Measurements from ENCODE around the gene RFT1.

RFT1 gene

GRCh38 chr3:53130179-53131061 is at the start of gene RFT1:
TSS of gene RFT1 (minus strand) at chr3:53130435. CDS start at chr3:53130400, 35 bp downstream.
- peak; percentile 96 for DNase-seq

- no peak for DNase-seq
Observed at GRCh38 chr3:53179580-53179979, 49.3 kb upstream of the RFT1 start.

GRCh38 chr3:53178246-53178645 is 48.0 kb upstream of the RFT1 start:
- DNase-seq: no peak

GRCh38 chr3:53175613-53176540 is 45.6 kb upstream of the RFT1 start:
- DNase-seq: no peak

- DNase-seq: no peak
Observed at GRCh38 chr3:53174346-53175250, 44.4 kb upstream of the RFT1 start.

DNA sequence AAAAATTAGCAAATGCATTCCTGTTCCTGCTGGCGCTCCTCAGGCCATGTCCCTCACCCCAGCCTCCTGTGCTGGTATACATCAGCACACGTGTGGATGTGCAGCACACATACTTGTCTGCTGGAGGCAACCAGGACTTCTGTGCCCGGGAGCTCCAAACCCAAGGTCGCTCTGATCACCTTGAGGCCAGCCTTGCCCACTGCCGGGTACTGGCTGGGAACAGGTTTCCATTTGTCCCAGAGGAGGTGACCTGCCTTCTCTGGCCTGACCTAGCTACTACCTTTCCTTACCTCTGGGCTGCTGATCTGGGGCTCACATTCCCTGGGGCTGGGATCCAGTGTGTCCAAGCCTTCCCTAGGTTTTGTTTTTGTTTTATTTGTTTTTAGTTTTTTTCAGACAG is 42.9 kb upstream of the RFT1 start:
- no peak for DNase-seq

GRCh38 chr3:53171827-53172505 is 41.7 kb upstream of the RFT1 start:
- DNase-seq: no peak

- no peak for DNase-seq
Observed at GRCh38 chr3:53171064-53171418, 40.8 kb upstream of the RFT1 start.

DNA sequence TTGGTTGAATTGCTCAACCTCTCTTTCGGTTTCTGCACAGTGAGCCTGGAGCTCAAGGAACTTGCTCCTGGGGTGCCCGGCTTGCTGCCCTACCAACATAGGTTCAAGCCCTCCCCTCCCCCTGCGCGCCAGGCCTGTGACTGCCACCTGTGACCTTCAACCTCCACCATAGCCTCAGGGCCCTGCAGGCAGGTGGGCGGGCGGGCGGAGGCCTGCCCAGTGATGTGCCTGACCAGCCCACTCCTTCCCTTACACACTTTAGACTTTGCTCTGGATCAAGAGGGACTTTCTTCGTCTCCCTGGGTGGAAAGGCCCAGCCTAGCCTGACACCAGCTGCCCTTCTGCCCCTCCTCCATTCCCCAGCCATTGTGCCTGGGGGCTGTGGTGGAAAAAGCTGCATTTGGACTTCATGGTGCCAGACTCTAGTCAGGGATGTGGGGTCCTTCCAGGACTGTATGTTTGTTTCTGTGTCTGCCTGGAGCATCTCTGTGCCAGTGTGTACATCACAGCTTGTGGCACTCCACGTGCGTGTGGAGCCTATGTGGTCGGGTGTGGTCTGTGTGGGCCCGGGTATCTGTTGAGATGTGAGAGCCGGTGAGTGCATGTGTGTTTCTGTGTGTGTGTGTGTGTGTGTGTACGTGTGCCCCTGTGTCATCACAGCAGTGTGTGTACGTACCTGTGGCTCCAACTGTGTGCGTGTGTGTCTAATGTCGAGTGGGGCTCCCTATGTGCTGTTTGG is 40.3 kb upstream of the RFT1 start:
- DNase-seq: no peak

DNA sequence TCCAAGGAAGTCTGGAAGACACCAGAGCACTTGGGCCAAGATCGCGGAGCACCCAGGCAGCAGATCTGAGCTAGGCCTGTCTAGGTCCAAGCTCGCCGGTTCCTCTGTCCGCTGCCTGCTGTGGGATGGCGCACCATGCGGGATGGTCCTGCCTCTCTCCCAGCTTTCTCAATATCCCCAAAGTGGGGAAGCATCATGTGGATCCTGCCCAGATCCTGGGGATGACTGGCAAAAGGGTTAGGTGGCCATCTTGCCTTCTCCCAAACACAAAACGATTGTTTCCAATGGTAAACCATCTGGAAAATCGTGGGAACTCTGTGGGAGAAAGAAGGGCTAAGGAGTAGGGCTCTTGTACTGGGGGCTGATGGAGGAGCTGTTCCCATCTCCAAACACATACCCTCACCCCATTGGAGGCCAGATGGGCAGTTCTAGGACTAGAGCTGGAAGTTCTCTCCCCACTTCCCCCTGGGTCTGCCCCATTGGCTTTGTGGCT is 39.6 kb upstream of the RFT1 start:
- DNase-seq: no peak

DNA sequence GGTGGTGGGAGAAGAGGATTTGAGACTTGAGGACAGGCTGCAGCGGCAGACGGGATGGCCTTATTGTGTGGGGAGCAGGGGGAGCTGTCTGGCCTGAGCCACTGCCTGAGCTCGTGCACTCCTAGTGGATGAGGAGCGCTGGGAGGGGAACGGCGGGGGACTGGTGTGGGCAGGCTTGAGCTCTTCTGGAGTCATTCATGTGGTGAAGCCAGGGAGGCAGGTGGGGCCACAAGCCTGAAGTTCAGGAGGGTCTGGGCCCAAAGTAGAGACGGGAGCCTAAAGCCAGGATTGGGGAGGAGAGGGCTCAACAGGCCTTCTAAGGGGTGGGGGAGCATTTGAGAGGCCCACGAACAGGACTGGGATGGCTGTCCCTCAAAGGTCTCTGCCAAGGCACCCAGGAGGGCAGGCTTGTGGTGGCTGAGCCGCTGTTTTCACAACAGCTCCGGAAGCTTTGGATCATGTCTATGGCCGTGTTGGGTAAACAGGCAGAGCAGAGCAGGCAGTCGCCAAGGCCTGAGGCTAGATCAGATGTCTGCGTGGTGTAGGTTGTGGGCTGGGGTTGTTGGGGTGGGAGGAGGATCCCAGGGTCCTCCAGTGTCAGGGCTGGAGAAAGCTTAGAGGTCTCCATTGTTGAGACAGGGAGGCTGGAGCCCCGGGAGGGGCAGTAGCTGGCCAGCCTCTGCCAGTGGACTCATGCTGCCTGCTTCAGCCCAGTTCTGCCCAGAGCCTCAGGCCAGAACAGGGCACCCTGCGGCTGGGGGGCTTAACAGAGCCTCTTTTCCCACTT is 39.0 kb upstream of the RFT1 start:
- no peak for DNase-seq

- no peak for DNase-seq
Observed at GRCh38 chr3:53168175-53168923, 38.1 kb upstream of the RFT1 start.

DNA sequence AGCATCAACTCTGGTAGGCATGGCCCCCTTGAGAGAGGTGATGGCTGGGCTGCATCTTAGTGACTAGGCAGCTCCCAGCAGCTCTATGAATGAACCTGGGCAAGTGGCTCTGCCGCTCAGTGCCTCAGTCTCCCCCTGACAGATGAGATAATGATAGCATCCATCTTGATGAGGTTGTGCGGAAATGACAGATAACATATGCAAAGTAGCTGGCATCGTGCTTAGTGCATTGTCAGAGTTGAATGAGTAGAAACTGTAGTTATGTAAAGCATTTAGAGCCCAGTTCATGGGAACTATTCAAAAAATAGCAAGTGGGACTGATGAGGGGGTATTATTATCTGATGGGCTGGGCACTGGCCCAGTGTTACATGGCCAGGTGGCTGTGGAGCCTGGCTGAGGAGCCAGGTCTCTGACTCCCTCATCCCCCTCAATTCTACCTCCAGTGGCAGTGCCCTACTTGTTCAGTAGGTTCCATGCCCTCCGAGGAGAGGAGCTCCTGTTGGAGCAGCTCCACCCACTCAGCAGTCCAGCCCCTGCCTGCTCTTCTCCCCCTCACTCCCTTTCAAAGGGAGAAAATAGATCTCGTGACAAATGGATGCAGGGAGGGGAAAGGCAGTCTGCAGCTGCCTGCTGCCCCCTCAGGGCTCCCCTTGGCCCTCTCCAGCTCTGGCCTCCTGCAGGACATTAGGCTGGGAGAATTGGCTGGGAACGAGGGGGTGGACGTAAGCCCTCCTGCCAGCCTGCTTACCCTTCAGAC is 37.4 kb upstream of the RFT1 start:
- no peak for DNase-seq

GRCh38 chr3:53166781-53167291 is 36.6 kb upstream of the RFT1 start:
- DNase-seq: peak; percentile 84

- DNase-seq: no peak
Observed at GRCh38 chr3:53166206-53166605, 36.0 kb upstream of the RFT1 start.

DNA sequence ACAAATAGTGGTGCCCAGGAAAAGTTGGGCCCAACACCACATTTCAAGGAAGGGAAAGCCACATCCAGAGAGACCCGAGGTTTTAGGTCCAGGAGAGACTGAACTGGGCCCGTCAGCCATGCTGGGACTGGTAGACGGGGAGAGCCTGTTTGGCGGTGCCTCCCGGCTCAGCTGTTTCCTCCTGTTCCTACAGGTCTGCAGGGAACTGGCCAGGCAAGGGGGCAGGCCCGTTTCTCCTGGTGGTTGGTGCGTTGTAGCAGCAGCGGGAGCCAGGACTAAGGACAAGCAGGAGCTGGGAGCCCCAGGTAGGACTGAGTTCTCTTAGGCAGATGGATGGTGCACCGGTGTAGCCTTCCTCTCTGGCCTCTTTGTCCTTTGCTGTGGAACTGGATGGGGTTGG is 34.7 kb upstream of the RFT1 start:
- DNase-seq: no peak

DNA sequence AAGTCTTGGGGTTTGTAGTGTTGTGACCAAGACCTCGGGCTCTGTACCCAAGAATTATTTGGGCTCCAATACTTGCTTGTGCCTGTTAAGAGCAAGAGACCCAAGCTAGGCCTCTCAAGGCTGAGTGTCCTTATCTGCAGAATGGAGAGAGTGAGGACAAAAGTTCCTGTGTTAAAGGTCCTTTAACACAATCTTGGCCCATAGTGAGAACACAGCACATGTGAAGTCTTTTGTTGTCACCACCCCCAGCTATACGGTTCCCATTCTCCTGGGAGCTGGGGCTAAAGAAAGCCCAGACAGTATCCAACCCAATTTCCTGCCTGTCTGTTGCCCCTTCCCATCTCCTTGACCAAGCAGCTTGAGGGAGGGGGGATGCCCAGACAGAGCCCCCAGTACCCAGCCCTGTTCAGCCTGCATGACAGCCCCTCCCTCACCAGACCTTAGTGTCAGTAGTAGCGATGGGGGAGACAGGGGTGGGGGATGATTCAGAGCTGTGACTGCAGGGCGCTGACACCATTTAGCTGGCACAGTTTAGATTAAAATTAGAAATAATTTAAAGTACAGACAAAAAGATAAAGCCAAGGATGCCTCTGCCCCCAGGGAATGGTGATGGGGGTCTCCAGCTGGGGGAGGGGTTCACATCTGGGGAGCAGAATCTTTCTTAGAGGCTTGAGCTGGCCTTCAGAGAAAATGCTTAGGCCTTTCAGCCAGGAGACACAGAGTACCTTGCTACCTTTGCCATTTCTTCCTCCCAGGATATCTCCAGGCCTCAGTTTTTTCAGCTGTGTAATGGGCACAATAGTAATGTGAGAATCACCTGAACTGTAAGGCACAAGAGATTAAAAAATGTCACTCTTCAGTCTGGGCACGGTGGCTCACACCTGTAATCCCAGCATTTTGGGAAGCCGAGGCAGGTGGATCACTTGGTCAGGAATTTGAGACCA is 33.5 kb upstream of the RFT1 start:
- no peak for DNase-seq

All from EL (cell line).